GM19438 (cell line): ENCODE results near the gene KLHL40.
"Not testable (repeated sequence)": the region's sequence is repeated elsewhere in the genome, so short reads cannot be mapped to it uniquely, and the experiment has no call there.

Source experiments
- ATAC-seq: cut with Tn5 transposase; IDR thresholded peaks from one replicate; pipeline ENCODE4 v1.9.1; 2021; ENCODE audit warnings: low read depth; ENCODE audit not compliant: unreplicated experiment

KLHL40 gene

GRCh38 chr3:42714171-42714852 lies 29.0 kb downstream of the KLHL40 start:
- ATAC-seq, result no peak

DNA sequence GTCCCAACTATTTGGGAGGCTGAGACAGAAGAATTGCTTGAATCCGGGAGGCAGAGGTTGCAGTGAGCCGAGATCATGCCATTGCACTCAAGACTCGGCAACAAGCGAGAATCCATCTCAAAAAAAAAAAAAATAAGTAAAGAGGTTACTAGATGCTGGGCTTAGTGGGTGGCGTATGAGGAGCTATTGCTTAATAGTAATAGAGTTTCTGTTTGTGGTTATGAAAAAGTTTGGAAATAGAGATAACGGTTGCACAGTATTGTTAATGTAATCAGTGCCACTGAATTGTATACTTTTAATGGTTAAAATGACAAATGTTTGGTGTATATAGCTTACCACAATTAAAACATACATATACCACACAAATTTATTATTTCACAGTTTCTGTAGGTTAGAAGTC lies 32.0 kb downstream of the KLHL40 start:
- no peak for ATAC-seq

- ATAC-seq, result no peak
Measured at GRCh38 chr3:42718338-42718737, 33.0 kb downstream of the KLHL40 start.

DNA sequence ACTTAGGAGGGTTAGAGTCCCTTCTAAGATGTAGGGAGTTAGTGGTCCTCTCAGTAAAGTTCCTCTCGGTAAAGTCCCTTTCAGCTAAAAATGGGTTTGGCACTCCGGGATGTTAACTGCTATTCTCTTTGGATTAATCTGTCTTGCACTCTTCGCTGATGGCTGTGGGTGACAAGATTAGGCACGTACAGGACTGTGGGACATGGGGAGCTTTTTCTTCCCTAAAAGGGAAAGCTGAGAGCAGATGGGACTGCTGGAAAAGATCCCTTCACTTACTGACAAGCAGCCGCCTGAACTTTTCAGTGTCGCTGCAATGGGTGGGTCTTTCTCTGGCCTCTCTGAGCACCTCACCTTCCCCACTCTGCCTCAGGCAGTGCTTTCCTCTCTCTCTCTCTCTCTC lies 33.7 kb downstream of the KLHL40 start:
- no peak for ATAC-seq

GRCh38 chr3:42720126-42720525 lies 34.8 kb downstream of the KLHL40 start:
- no peak for ATAC-seq

DNA sequence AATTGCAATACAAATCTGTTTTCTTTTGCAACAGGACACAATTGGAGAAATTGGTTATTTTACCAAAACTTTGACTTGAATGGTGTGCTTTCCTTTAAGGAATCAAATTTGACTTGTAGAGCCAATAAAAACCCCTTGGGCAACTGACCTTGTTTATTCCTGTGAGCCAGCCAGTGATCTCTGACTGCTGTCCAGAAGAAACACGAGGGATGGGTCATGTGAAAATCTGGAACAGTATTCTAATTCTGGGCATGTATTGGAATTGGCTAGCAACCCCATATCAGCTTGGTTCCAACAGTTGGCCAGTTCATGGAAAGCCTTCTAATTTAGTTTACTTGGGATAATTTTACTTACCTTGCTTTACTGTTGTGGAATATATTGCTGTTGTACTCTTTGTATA lies 36.4 kb downstream of the KLHL40 start:
- ATAC-seq, result no peak

GRCh38 chr3:42722442-42722841 lies 37.1 kb downstream of the KLHL40 start:
- ATAC-seq, result not testable (repeated sequence)

DNA sequence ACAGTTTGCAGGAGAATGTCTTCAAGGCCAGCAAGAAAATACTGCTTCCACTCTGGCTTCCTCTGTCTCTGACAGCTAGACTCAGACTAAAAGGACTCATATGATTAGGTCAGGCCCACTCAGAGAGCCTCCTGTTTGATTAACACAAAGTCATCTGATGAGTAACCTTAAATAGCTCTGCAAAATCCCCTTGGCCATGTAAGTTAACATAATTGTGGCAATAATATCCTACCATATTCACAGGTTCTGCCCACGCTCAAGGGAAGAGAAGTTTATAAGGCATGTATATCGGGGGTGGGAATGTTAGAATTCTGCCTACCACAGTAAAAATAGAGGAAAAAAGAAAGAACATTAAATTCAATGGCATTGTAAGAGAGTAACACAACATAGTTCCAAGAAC lies 37.9 kb downstream of the KLHL40 start:
- no peak for ATAC-seq

DNA sequence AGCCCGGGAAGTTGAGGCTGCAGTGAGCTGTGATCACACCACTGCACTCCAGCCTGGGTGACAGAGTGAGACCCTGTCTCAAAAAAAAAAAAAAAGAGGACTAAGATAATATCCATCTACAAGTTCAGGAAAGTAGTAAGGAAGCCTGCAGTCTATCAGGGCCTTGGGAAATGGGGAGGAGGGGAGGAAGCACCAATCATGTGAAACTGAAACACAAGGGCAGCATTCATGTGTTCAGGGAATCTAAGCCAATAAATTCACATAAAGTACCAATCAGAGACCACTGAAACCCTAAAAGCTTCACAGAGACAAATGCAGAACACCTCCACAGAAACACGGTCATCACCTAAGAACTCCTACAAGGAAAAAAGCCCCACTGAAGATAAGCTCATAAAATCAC lies 40.1 kb downstream of the KLHL40 start:
- ATAC-seq, result no peak

DNA sequence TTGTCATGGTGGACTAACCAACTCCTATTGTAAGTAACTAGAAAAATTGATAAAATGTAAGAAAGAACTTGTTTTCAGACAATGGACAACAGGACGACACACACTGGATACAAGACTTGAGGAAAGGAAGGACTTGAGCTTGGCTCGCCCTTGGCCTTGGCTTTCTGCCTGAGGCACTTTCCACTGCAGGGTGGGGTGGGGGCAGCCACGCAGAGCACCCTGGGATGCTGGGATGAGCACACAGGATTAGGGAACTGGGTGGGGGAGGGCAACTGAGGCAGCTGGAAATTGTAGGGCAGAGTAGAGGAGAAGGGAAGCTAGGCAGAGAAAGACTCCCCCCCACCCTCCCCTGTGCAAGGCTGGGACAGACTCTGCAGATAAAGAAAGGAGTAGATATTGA lies 42.7 kb downstream of the KLHL40 start:
- ATAC-seq, result no peak

DNA sequence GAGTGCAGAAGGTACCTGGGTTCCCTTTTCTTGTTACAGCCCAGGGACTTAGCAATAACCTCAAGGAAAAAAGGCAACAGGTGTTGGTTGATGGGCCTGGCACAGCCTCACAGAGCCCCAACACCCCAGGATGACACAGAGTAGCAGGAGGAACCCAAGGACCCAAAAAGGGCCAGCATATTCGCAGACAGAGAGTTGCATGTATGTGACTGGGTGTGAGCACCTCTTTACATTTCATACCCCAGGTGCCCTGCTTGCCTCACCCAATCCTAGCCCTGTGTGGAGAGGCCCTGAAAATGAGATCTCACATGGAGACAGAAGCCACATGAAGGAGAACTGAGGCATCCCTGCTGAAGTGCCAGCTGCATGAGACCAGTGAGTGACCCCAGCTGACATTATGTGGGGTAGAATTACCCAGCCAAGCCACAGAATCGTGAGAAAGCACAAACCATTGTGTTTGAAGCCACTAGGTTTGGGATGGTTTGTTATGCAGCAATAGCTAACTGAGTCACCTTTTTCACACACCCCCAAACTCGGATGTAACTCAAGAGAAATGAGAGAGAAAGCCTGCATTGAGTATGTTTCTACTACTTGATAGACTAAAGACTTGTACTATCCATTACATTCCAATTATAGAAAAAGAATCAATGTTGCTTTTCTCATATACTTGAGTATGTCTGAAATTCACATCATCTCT lies 43.5 kb downstream of the KLHL40 start:
- no peak for ATAC-seq

GRCh38 chr3:42729404-42730145 lies 44.2 kb downstream of the KLHL40 start:
- ATAC-seq, result no peak

- ATAC-seq, result no peak
Measured at GRCh38 chr3:42730294-42730693, 45.0 kb downstream of the KLHL40 start.

DNA sequence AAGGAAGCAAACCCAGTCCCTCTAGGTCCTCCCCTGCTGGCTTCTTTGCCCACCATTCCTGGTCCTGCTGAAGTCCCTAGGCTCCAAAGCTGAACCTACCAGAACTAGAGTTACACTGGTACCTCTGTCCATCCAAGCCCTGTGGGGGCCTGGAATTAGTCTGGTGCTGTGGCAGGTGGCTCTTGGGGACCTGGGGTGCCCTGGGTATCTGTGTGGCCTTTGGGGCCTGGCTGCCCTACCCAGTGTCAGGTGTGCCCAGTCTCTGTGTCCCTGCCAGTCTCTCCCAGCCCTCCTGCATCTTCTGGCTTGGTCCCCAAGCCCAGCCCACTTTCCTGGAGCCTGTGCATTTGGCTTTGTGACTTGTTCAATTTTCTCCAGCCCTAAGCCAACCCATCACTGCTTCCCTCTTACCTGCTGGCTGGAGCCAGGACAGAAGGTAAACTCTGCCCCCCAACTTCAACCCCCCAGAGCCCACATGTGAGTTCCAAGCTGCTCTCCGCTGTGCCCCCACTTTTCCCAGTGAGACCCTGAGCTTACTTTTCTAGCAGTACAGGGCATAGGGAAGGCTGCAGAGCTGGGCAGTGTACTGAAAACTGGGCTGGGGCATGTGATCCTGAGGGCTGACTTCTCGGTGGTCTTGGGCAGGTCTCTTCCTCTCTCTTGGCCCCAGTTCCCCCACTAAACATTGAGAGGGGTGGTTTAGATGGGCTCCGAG lies 45.5 kb downstream of the KLHL40 start:
- no peak for ATAC-seq

- no peak for ATAC-seq
Measured at GRCh38 chr3:42731476-42732195, 46.3 kb downstream of the KLHL40 start.

DNA sequence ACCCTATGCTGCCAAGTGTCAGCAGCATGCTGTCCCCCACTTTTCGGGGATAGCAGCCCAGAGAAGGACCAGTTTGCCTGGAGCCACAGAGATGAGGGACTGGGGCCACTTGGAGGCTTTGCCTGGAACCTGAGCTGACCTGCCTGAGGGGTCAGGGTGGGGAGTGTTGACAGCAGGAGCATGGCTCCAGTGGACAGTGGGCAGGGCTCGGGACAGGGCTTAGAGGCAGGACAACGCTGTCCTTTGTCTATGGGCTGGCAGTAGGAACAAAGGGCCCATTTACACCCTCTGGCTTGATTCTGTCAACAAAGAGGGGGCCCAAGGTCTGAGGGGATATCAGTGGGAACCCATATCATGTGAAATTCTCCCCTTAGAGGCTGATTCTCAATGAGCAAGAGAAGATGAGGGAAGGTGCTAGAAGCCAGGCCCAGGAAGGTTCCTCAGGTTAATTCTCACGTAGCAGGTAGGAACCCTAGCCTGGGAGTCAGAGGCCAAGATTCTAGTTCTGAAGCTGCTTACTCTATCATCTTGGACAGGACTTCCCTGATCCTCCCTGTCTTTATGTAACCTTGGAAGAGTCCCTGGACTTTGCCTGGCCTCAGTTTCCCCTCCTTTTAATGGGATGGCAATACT lies 47.0 kb downstream of the KLHL40 start:
- no peak for ATAC-seq

DNA sequence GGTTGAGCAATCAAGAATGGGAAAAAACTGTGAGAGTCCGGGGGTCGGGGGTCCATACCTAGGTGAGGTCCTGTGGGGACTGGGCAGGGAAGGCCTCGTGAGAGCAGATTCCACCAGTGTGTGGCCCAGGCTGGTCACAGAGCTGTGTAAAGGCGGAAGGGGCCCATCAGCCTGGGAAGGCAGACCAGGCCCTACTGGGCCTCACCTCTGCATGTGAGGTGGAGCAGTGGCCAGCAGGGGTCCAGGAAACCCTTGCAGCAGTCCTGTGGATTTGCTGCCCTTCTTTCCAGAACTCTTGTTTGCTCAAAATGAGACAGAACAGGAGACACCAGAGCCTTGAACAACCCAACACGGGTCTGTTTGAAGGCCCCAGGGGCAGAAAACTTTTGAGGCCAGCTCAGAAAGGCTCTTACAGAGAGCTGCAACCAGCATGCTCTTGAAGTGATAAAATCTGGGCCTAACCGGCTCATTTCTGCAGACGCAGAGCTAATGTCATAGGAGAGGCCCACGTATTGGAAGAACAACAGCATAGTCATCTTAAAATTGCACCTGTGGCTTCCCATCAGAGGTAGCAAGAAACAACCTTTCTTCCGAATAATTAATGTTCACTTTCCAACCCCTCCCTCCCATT lies 47.6 kb downstream of the KLHL40 start:
- ATAC-seq, result no peak

DNA sequence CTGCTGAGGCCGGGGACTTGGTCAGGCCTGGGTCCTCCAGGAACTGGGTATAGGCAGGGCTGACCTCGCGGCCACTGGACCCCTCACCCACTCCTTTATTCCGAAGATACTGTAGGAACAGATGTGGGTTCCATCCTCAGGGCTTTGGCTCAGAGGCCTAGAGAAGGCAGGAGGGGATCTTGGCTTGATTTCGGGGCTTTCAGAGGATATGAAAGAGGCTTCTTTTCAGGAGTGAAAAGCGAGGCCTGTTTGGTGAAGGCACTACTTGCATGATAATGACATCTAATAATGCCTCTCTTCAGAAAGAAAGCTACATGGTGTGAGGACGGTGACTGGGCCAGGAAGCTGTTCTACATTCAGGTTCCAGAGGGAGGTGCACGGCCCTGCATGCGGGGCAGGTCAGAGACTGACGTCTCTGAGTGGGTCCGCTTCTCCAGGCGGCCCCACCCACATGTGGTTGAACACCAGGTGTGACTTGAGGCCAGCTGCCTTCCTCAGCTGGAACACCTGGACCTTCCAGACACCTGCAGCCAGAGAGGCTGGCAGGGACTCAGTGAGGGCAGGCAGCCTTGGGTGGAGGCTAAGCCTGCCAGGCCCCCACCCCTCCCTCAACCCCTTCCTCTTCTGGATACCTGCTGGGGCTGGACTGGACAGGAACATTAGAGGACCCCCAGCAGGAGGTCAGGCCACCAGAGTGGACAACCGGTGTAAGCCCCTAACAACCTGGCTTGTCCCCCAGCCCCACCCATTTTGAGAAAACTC lies 48.3 kb downstream of the KLHL40 start:
- no peak for ATAC-seq
